Measurements from ENCODE around the gene PIK3R4.

PIK3R4 gene

GRCh38 chr3:130748467-130748861, 1.8 kb upstream of the PIK3R4 start:
- no peak for TF ChIP-seq CTCF (conservative IDR thresholded peaks at IDR 0.05; ENCODE audit: low read depth, low read length)
- DNase-seq (ENCODE audit: low read depth) = no peak
- H3K4me3 ChIP-seq (ENCODE audit: low read length) = no peak overlapping the region

GRCh38 chr3:130743354-130743753, 3.3 kb downstream of the PIK3R4 start:
- H3K4me3 ChIP-seq (ENCODE audit: low read length) = no peak overlapping the region
- TF ChIP-seq CTCF (conservative IDR thresholded peaks at IDR 0.05; ENCODE audit: low read depth, low read length) = no peak
- DNase-seq (ENCODE audit: low read depth) = no peak

GRCh38 chr3:130741946-130742610, 4.6 kb downstream of the PIK3R4 start:
- no peak for DNase-seq (ENCODE audit: low read depth)
- no peak for TF ChIP-seq CTCF (conservative IDR thresholded peaks at IDR 0.05; ENCODE audit: low read depth, low read length)

GRCh38 chr3:130739848-130740247, 6.8 kb downstream of the PIK3R4 start:
- no peak overlapping the region for H3K4me3 ChIP-seq (ENCODE audit: low read length)
- TF ChIP-seq CTCF (conservative IDR thresholded peaks at IDR 0.05; ENCODE audit: low read depth, low read length) = no peak
- no peak for DNase-seq (ENCODE audit: low read depth)

More at GRCh38 chr3:130741946-130742610, 4.6 kb downstream of the PIK3R4 start:
- H3K4me3 ChIP-seq (ENCODE audit: low read length) = no peak overlapping the region

- DNase-seq (ENCODE audit: low read depth) = no peak
- no peak for TF ChIP-seq CTCF (conservative IDR thresholded peaks at IDR 0.05; ENCODE audit: low read depth, low read length)
- no peak overlapping the region for H3K4me3 ChIP-seq (ENCODE audit: low read length)
These were observed 8.4 kb downstream of the PIK3R4 start for GRCh38 chr3:130738241-130738640.

- TF ChIP-seq CTCF (conservative IDR thresholded peaks at IDR 0.05; ENCODE audit: low read depth, low read length) = no peak
- DNase-seq (ENCODE audit: low read depth) = no peak
- H3K4me3 ChIP-seq (ENCODE audit: low read length) = no peak overlapping the region
These were observed 9.0 kb downstream of the PIK3R4 start for GRCh38 chr3:130737622-130738021.

GRCh38 chr3:130733236-130733875, 13.3 kb downstream of the PIK3R4 start:
- DNase-seq (ENCODE audit: low read depth) = no peak
- H3K4me3 ChIP-seq (ENCODE audit: low read length) = no peak overlapping the region
- no peak for TF ChIP-seq CTCF (conservative IDR thresholded peaks at IDR 0.05; ENCODE audit: low read depth, low read length)

Measured in retinal pigment epithelial cell (primary cell).